Activated B cell treated with CpG ODN at 0.5 μM for 24 hours (primary cell): ENCODE results near the gene ACAT1. TPM values are rescaled to one million over a fixed set of nuclear protein-coding genes. Genes with fewer than 3 reads are reported as not detected.

Source experiments
- ATAC-seq: fragments of 200-7000 bp; cut with Tn5 transposase; one replicate; pipeline ENCODE4 v1.10.0; 2021; ENCODE audit warnings: low read depth, mild to moderate bottlenecking, moderate library complexity
- CTCF ChIA-PET: fragments of 350-600 bp; sonication (Branson Sonifier 250); formaldehyde crosslinking; loops from one replicate; lab custom pipeline; 2021; ENCODE audit warnings: antibody characterized with exemption; lab: Charles Lee
- POLR2A ChIA-PET: fragments of 350-600 bp; sonication (Branson Sonifier 250); formaldehyde crosslinking; loops from one replicate; lab custom pipeline; 2021; ENCODE audit warnings: antibody characterized with exemption; lab: Charles Lee
- DNase-seq: peaks from one replicate; pipeline ENCODE4 v3.0.0; 2022
- H3K27ac Mint-ChIP-seq: one replicate; pipeline ENCODE4 v1.8.0; 2020; ENCODE audit warnings: mixed read lengths
- H3K27me3 Mint-ChIP-seq: one replicate; pipeline ENCODE4 v1.8.0; 2021; ENCODE audit warnings: mixed read lengths
- H3K36me3 Mint-ChIP-seq: one replicate; pipeline ENCODE4 v1.8.0; 2021; ENCODE audit warnings: low read depth, mixed read lengths
- H3K4me1 Mint-ChIP-seq: one replicate; pipeline ENCODE4 v1.8.0; 2021; ENCODE audit warnings: mixed read lengths
- H3K4me3 Mint-ChIP-seq: one replicate; pipeline ENCODE4 v1.8.0; 2020; ENCODE audit warnings: mild to moderate bottlenecking, mixed read lengths
- H3K9me3 Mint-ChIP-seq: one replicate; pipeline ENCODE4 v1.8.0; 2020; ENCODE audit warnings: mixed read lengths
- intact Hi-C: fragments of 100-400 bp; cut with micrococcal nuclease; formaldehyde crosslinking; loops from one replicate; pipeline ENCODE4 v1.15.1; 2024
- total RNA-seq: library from RNA; stranded (reverse); gene quantifications from 2 replicates; pipeline ENCODE4 v1.2.3, GENCODE V29; 2022
- TF ChIP-seq, protein P1 (sequence below): fragments of 200-600 bp; IDR thresholded peaks from one replicate; pipeline ENCODE4 v1.8.0; 2022; ENCODE audit warnings: antibody characterized with exemption, mild to moderate bottlenecking

Gene ACAT1
- total RNA-seq, 1 donor from 2014 or later, result 51.1 TPM

- POLR2A ChIA-PET, result no interaction called here
These were observed 24.2 kb upstream of the ACAT1 start for GRCh38 chr11:108097179-108097578.

GRCh38 chr11:108101090-108101775, 20.1 kb upstream of the ACAT1 start:
- ChIA-PET CTCF (no interaction called here), POLR2A (interaction anchor here (0.6 kb wide), 1 partner anchor 571 kb away, joined by 5 read pairs; no protein-coding TSS in a partner anchor)
- DNase-seq (no peak), ATAC-seq (no peak)
- peaks cover 55% of the 10 kb centered on the region for H3K36me3 Mint-ChIP-seq
- H3K4me3 Mint-ChIP-seq, result no peak overlapping the region
- intact Hi-C loops, result no loop called here
- H3K4me1 Mint-ChIP-seq, result no peaks in the 10 kb centered on the region
- TF ChIP-seq, protein P1, sequence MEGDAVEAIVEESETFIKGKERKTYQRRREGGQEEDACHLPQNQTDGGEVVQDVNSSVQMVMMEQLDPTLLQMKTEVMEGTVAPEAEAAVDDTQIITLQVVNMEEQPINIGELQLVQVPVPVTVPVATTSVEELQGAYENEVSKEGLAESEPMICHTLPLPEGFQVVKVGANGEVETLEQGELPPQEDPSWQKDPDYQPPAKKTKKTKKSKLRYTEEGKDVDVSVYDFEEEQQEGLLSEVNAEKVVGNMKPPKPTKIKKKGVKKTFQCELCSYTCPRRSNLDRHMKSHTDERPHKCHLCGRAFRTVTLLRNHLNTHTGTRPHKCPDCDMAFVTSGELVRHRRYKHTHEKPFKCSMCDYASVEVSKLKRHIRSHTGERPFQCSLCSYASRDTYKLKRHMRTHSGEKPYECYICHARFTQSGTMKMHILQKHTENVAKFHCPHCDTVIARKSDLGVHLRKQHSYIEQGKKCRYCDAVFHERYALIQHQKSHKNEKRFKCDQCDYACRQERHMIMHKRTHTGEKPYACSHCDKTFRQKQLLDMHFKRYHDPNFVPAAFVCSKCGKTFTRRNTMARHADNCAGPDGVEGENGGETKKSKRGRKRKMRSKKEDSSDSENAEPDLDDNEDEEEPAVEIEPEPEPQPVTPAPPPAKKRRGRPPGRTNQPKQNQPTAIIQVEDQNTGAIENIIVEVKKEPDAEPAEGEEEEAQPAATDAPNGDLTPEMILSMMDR, result no peak
- H3K27ac Mint-ChIP-seq, result no peak overlapping the region
- no peaks in the 10 kb centered on the region for H3K27me3 Mint-ChIP-seq
- H3K9me3 Mint-ChIP-seq, result no peaks in the 10 kb centered on the region

More at GRCh38 chr11:108097179-108097578, 24.2 kb upstream of the ACAT1 start:
- DNase-seq (no peak), ATAC-seq (no peak)
- no peak overlapping the region for H3K4me3 Mint-ChIP-seq
- H3K9me3 Mint-ChIP-seq, result no peaks in the 10 kb centered on the region
- CTCF ChIA-PET, result no interaction called here
- no peaks in the 10 kb centered on the region for H3K4me1 Mint-ChIP-seq
- intact Hi-C loops, result no loop called here
- no peak overlapping the region for H3K27ac Mint-ChIP-seq
- peaks cover 57% of the 10 kb centered on the region for H3K36me3 Mint-ChIP-seq
- TF ChIP-seq, protein P1, result no peak
- no peaks in the 10 kb centered on the region for H3K27me3 Mint-ChIP-seq

DNA sequence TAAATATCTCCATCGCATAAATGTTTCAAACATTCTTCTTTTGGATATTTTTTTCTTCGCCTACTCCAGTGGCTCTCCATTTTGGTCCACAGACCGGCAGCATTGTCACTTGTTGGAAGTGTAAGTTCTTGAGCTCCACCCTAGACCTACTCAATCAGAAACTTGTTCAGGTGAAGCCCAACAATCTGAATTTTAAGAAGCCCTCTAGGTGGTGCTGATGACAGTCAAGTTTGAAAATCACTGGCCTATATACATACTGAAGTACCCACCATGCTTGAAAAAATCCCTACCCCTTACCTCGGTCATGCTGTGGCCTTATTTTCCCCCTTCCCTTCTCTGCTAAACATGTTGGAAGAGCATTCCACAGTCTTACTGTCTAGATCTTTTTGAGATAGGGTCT, 10.2 kb upstream of the ACAT1 start:
- Mint-ChIP-seq H3K27ac (no peak overlapping the region), H3K27me3 (no peaks in the 10 kb centered on the region), H3K4me1 (no peaks in the 10 kb centered on the region), H3K9me3 (no peaks in the 10 kb centered on the region), H3K36me3 (peaks cover under 1% of the 10 kb centered on the region), H3K4me3 (no peak overlapping the region)
- ATAC-seq (no peak), DNase-seq (no peak)
- intact Hi-C loops, result no loop called here
- POLR2A ChIA-PET, result no interaction called here
- CTCF ChIA-PET, result no interaction called here
- TF ChIP-seq, protein P1, result no peak

DNA sequence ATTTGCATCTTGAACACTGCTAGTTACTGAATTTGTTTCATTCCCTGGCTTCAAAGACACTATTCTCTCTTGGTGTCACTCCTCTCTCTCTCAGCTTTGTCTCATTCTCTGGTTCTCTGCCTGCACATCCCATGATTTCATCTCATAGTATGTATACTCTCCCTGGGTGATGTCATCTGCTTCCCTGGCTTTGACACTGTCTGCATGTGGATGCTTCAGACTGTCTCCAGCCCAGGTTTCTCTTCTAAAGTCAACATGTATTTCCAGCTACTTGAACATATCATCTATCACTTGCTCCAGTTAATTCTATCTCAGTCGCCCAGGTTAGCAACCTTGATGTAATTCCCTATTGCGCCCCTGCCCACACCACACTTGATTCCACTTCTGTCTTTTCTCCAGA, 9.3 kb upstream of the ACAT1 start:
- Mint-ChIP-seq H3K36me3 (no peaks in the 10 kb centered on the region), H3K4me3 (no peak overlapping the region), H3K27ac (no peak overlapping the region), H3K9me3 (no peaks in the 10 kb centered on the region), H3K27me3 (no peaks in the 10 kb centered on the region), H3K4me1 (no peaks in the 10 kb centered on the region)
- ChIA-PET POLR2A (interaction anchor here (0.6 kb wide), 1 partner anchor 85 kb away, joined by 4 read pairs; no protein-coding TSS in a partner anchor), CTCF (no interaction called here)
- intact Hi-C loops, result no loop called here
- ATAC-seq (no peak), DNase-seq (no peak)
- TF ChIP-seq, protein P1, result no peak

DNA sequence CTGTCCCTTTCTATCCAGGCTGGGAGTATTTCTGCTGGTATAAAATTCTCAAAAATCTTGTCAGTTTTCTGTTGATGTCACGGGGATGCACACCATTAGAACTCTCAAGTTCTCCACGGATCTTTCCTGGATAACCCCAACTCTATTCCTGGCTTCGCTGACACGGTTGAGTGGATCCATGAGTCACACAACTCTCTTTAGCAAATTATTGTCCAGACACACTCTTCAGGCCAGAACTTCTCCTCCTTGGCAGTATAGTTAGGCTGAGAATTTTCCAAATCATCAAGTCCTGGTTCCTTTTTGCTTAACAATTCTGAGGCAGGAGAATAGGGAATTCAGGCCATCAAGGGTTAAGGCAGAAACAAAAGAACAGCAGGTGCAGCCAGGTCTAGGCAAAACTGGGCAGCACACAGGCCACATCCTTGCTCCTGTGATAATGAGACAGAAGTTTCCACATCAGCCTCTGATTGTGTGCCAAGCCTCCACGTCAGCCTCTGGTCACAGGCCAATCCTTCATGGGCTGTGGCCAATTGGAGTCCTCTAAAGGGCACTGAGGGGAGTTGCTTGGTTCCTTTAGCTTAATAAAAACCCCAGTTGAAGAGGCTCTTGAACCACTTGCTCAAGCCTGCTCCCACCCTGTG, 5.7 kb upstream of the ACAT1 start:
- CTCF ChIA-PET, result interaction anchor here (1.3 kb wide), 1 partner anchor 533 kb away, joined by 3 read pairs; no protein-coding TSS in a partner anchor
- Mint-ChIP-seq H3K4me3 (no peak overlapping the region), H3K27ac (no peak overlapping the region)

More for the DNA sequence above, 5.7 kb upstream of the ACAT1 start:
- ATAC-seq (no peak), DNase-seq (no peak)
- Mint-ChIP-seq H3K4me1 (no peaks in the 10 kb centered on the region), H3K27me3 (no peaks in the 10 kb centered on the region), H3K36me3 (no peaks in the 10 kb centered on the region), H3K9me3 (no peaks in the 10 kb centered on the region)
- TF ChIP-seq, protein P1, result no peak
- POLR2A ChIA-PET, result no interaction called here
- intact Hi-C loops, result no loop called here
